AG10803 (cell line): ENCODE measurements around the gene ZNF76.

Experiments
- DNase-seq: peaks from one replicate; pipeline ENCODE4 v3.0.0; 2010; ENCODE audit warnings: low read depth
- H3K4me3 ChIP-seq: 2 replicates; pipeline ENCODE4 v1.5.1; 2011; ENCODE audit warnings: mild to moderate bottlenecking, low read length, control low read depth
- TF ChIP-seq, protein P1 (sequence below): conservative IDR thresholded peaks from 2 replicates; pipeline ENCODE4 v1.5.1; 2011; ENCODE audit warnings: mild to moderate bottlenecking, low read length, control low read depth, inconsistent platforms

Gene ZNF76

DNA sequence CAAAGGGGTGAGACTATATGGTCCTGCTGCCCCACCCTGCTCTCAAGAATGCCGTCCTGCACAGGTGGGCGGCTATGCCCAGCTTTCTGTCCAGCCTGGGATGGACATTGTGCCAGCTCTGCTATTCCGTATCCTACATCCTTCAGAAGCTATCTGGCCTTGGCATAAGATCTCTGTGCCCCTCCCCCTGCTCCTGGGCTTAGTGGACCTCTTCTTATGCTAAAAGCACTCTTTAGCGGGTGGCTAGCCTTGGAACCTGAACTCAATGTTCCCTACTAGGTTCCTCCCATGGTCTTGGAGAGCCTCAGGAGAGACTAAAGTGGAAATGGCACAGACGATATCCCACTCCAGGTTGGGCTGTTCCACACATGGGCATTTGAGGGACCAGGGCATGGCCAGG lies 23.3 kb upstream of the ZNF76 start:
- H3K4me3 ChIP-seq, result no peak overlapping the region
- DNase-seq, result no peak
- TF ChIP-seq, protein P1, sequence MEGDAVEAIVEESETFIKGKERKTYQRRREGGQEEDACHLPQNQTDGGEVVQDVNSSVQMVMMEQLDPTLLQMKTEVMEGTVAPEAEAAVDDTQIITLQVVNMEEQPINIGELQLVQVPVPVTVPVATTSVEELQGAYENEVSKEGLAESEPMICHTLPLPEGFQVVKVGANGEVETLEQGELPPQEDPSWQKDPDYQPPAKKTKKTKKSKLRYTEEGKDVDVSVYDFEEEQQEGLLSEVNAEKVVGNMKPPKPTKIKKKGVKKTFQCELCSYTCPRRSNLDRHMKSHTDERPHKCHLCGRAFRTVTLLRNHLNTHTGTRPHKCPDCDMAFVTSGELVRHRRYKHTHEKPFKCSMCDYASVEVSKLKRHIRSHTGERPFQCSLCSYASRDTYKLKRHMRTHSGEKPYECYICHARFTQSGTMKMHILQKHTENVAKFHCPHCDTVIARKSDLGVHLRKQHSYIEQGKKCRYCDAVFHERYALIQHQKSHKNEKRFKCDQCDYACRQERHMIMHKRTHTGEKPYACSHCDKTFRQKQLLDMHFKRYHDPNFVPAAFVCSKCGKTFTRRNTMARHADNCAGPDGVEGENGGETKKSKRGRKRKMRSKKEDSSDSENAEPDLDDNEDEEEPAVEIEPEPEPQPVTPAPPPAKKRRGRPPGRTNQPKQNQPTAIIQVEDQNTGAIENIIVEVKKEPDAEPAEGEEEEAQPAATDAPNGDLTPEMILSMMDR, result no peak

DNA sequence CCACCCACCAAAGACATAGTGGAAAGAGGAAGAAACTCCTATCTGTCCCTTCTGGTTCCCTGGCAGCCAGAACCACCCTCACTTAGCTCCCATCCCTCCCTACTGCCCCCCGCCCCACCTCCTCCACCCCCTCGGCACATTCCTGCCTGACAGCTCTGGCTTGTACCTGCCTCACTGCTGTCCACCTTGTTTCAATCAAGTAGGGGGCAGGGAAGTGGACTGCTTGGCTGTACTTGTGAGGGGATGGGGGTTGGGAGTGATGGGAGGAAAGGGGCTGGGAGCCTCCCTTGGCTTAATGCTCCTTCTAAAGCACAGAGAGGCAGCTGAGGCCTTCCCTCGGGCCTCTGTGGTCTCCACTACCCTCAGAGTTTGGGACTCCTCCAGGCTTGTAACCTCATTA lies 22.1 kb upstream of the ZNF76 start:
- no peak overlapping the region for H3K4me3 ChIP-seq
- TF ChIP-seq, protein P1, result no peak
- no peak for DNase-seq

DNA sequence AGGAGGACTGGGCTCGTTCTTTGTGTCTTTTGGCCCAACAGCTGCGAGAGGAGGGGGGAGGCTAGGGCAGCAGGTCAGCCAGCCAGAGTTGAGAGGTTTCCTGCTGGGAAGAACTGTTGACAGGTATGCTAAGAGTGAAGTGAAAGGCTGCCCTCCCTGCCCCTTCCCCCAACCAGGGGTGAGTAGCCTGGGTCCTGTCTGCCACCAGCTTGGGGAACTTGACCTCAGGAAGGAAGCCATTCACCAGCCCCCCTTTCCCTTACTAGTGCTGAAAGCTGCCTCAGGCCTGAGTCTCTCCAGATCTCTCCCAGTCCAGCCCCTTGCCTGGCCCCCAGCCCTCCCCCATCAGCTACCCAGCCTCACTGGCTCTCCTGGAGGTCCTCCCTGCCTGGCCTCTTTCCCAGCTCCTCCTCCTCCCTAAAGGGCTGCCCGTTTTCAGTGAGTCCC lies 20.7 kb upstream of the ZNF76 start:
- no peak for DNase-seq
- TF ChIP-seq, protein P1, result no peak
- H3K4me3 ChIP-seq, result no peak overlapping the region

DNA sequence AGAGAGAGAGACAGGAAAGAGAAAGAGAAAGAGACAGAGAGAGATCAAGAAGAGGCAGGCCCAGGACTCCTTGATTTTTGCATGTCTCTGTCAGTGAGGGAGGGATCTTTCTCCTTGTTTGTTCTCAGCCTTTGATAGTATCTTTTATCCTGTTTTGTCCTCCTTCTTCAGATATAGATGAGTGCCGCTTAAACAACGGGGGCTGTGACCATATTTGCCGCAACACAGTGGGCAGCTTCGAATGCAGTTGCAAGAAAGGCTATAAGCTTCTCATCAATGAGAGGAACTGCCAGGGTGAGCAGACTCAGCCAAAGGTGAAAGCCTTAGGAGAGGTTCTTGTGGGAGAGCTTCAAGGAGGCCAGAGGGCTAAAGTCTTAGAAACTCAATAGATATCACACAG lies 20.0 kb upstream of the ZNF76 start:
- TF ChIP-seq, protein P1, result no peak
- no peak overlapping the region for H3K4me3 ChIP-seq
- DNase-seq, result no peak

- DNase-seq, result peak; percentile 61
- H3K4me3 ChIP-seq, result no peak overlapping the region
- TF ChIP-seq, protein P1, result peak; percentile 95
Measured at GRCh38 chr6:35240838-35241801, 18.4 kb upstream of the ZNF76 start.

GRCh38 chr6:35242486-35242885 lies 17.0 kb upstream of the ZNF76 start:
- DNase-seq, result no peak
- H3K4me3 ChIP-seq, result no peak overlapping the region
- TF ChIP-seq, protein P1, result no peak

DNA sequence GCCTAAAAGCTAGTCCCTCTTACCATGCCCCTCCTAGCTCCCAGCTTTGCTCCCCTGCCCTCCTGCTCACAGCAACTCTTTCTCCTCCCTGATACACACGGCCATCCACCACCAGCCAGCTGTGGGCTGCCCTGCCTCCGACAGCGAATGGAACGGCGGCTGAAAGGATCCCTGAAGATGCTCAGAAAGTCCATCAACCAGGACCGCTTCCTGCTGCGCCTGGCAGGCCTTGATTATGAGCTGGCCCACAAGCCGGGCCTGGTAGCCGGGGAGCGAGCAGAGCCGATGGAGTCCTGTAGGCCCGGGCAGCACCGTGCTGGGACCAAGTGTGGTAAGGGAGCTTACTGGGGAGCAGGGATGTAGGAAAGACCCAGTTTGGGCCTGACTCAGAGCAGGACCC lies 16.6 kb upstream of the ZNF76 start:
- DNase-seq, result no peak

More for the DNA sequence above, 16.6 kb upstream of the ZNF76 start:
- TF ChIP-seq, protein P1, result no peak
- no peak overlapping the region for H3K4me3 ChIP-seq
